Gastroesophageal sphincter (tissue), 4 donors: ENCODE results near the gene SRGAP2C. TPM values are rescaled to one million over a fixed set of nuclear protein-coding genes. Genes with fewer than 3 reads are reported as not detected.
"Not testable (repeated sequence)": the region's sequence is repeated elsewhere in the genome, so short reads cannot be mapped to it uniquely, and the experiment has no call there.

Experiments
- ATAC-seq: fragments of 150-250 bp; one replicate; pipeline ENCODE4 v1.9.1; 2016; ENCODE audit warnings: mild to moderate bottlenecking, moderate library complexity
- H3K27ac ChIP-seq, 4 donors: fragments of 200-600 bp; sonication (generic) in 3 of 4; 1 replicate in 3 of 4; 2 replicates in 1 of 4; pipeline ENCODE4 v1.5.1; 2016 to 2019
- H3K27me3 ChIP-seq: fragments of 200-600 bp; sonication (generic); one replicate; pipeline ENCODE4 v1.5.1; 2019
- H3K36me3 ChIP-seq, 2 donors: fragments of 200-600 bp; sonication (generic); one replicate each; pipeline ENCODE4 v1.5.1; 2019; ENCODE audit warnings: control low read depth in 1 of 2
- H3K4me1 ChIP-seq, 3 donors: fragments of 200-600 bp; sonication (generic); 1 replicate in 2 of 3; 2 replicates in 1 of 3; pipeline ENCODE4 v1.5.1; 2016 to 2019; ENCODE audit warnings: control low read depth in 2 of 3
- H3K4me3 ChIP-seq, 2 donors: fragments of 200-600 bp; sonication (generic); one replicate each; pipeline ENCODE4 v1.5.1; 2019; ENCODE audit warnings: mild to moderate bottlenecking in 1 of 2, moderate library complexity in 1 of 2
- H3K9me3 ChIP-seq, 3 donors: fragments of 200-600 bp; sonication (generic); one replicate each; pipeline ENCODE4 v1.5.1; 2017 to 2019; ENCODE audit warnings: control low read depth in 2 of 3
- EP300 ChIP-seq: sonication (generic); formaldehyde crosslinking; IDR thresholded peaks from one replicate; pipeline ENCODE4 v1.6.1; 2017; ENCODE audit warnings: antibody characterized with exemption, mild to moderate bottlenecking
- POLR2A ChIP-seq, 2 donors: fragments of 450-650 bp; IDR thresholded peaks; one replicate each; pipeline ENCODE4 v1.6.1; 2017; ENCODE audit warnings: antibody characterized with exemption in 2 of 2, mild to moderate bottlenecking in 2 of 2, moderate library complexity in 1 of 2
- POLR2AphosphoS5 ChIP-seq: sonication (generic); formaldehyde crosslinking; IDR thresholded peaks from one replicate; pipeline ENCODE4 v1.6.1; 2017; ENCODE audit warnings: antibody characterized with exemption
- WGBS, 2 donors: methylation state at CpG; one replicate each; pipeline ENCODE4 v1.1.5; 2018; ENCODE audit warnings: low coverage in 1 of 2; 5-methylcytosine and 5-hydroxymethylcytosine counted together
- total RNA-seq, 4 donors: library from RNA; depleted of rRNA; stranded (reverse); fragments of >200 nt; gene quantifications; one replicate each; pipeline ENCODE4 v1.1.0, GENCODE V29; 2016
- TF ChIP-seq, protein P1 (sequence below), 4 experiments: fragments of 200-600 bp in 2 of 4; fragments of 450-650 bp in 2 of 4; sonication (generic) in 1 of 4; IDR thresholded peaks; one replicate each; pipeline ENCODE4 v1.5.1; 2017 to 2019; ENCODE audit warnings: antibody characterized with exemption in 4 of 4, mild to moderate bottlenecking in 2 of 4, moderate library complexity in 2 of 4

The SRGAP2C gene
- total RNA-seq, 4 donors from 2014 or later = 18.8 to 41.1 (median 30.8) TPM

DNA sequence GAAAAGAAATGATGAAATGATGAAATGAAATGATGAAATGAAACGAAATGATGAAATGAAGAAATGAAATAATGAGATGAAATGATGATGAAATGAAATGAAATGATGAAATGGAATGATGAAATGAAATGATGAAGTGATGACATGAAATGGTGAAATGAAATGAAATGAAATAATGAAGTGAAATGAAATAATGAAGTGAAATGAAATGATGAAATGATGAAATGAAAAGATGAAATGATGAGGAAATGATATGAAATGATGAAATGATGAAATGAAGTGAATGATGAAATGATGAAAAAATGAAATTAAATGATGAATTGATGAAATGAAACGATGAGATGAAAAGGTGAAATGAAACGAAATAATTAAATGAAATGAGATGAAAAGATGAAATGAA lies 215.3 kb downstream of the SRGAP2C start:
- not testable (repeated sequence) for H3K36me3 ChIP-seq, H3K4me3 ChIP-seq, H3K27ac ChIP-seq, H3K9me3 ChIP-seq, ATAC-seq
- Histone ChIP-seq H3K4me1 (peaks cover 0 to 16% (median 0%) of the 10 kb centered on the region in 3 donors), H3K27me3 (peaks cover 10% of the 10 kb centered on the region)
- 88 to 98% methylated on average over 2 to 3 of the region's 3 CpGs for WGBS, 2 donors

DNA sequence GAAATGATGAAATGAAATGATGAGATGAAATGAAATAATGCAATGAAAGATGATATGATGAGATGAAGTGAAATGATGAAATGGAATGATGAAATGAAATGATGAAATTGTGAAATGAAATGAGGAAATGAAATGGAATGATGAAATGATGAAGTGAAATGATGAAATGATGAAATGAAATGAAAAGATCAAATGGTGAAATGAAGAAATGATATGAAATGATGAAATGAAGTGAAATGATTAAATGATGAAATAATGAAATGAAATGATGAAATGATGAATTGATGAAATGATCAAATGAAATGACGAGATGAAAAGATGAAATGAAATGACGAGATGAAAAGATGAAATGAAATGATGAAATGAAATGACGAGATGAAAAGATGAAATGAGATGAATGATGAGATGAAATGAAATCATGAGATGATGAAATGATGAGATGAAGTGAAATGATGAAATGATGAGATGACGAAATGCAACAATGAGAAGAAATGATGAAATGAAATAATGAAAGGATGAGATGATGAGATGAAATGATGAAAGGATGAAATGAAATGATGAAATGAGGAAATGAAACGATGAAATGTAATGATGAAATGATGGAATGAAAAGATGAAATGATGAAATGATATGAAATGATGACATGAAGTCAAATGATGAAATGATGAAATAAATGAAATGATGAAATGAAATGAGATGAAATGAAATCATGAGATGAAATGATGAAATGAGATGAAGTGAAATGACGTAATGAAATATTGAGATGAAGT lies 216.0 kb downstream of the SRGAP2C start:
- H3K27me3 ChIP-seq, ATAC-seq, H3K9me3 ChIP-seq, H3K36me3 ChIP-seq, H3K27ac ChIP-seq, H3K4me3 ChIP-seq: not testable (repeated sequence)
- peaks cover 0 to 13% (median 0%) of the 10 kb centered on the region in 3 donors for H3K4me1 ChIP-seq
- 85 to 86% methylated on average over 6 of the region's 6 CpGs for WGBS, 2 donors

DNA sequence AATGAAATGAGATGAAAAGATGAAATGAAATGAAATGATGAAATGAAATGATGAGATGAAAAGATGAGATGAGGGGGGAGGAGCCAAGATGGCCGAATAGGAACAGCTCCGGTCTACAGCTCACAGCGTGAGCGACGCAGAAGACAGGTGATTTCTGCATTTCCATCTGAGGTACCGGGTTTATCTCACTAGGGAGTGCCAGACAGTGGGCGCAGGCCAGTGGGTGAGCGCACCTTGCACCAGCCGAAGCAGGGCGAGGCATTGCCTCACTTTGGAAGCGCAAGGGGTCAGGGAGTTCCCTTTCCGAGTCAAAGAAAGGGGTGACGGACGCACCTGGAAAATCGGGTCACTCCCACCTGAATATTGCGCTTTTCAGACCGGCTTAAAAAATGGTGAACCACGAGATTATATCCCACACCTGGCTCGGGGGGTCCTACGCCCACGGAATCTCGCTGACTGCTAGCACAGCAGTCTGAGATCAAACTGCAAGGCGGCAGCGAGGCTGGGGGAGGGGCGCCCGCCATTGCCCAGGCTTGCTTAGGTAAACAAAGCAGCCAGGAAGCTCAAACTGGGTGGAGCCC lies 216.7 kb downstream of the SRGAP2C start:
- H3K27ac ChIP-seq, H3K9me3 ChIP-seq, H3K36me3 ChIP-seq, H3K27me3 ChIP-seq, ATAC-seq, H3K4me1 ChIP-seq, H3K4me3 ChIP-seq: not testable (repeated sequence)
- WGBS, 2 donors = 86 to 92% methylated on average over 6 to 12 of the region's 26 CpGs

GRCh38 chr1:121403254-121403653 lies 218.5 kb downstream of the SRGAP2C start:
- 100% methylated on average over 3 to 4 of the region's 7 CpGs for WGBS, 2 donors
- not testable (repeated sequence) for H3K4me3 ChIP-seq, H3K27ac ChIP-seq, ATAC-seq, H3K36me3 ChIP-seq, H3K9me3 ChIP-seq, H3K27me3 ChIP-seq, H3K4me1 ChIP-seq

DNA sequence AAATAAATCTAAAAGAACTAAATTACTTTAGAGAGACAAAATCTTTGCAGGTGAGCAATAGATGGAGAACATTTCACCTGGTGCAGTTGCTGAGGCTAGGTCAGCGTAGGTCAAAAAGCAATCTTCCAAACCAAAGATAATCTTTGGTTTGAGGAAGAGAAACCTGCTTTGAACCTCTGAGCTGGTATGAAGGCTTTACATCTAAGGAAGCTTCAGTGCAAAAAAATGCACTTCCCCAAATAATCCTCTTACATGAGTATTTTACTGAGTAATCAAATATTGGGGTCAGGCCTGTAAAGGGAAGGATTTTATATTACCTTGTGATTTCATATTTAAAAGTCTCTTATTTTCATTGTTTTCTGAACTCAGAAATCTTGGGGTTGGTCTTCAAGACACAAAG lies 223.6 kb downstream of the SRGAP2C start:
- 80 to 90% methylated on average over 1 of the region's 1 CpG for WGBS, 2 donors
- H3K27me3 ChIP-seq = no peaks in the 10 kb centered on the region
- H3K4me3 ChIP-seq = no peak overlapping the region
- no peaks in the 10 kb centered on the region for H3K9me3 ChIP-seq
- no peak for ATAC-seq
- TF ChIP-seq, protein P1, sequence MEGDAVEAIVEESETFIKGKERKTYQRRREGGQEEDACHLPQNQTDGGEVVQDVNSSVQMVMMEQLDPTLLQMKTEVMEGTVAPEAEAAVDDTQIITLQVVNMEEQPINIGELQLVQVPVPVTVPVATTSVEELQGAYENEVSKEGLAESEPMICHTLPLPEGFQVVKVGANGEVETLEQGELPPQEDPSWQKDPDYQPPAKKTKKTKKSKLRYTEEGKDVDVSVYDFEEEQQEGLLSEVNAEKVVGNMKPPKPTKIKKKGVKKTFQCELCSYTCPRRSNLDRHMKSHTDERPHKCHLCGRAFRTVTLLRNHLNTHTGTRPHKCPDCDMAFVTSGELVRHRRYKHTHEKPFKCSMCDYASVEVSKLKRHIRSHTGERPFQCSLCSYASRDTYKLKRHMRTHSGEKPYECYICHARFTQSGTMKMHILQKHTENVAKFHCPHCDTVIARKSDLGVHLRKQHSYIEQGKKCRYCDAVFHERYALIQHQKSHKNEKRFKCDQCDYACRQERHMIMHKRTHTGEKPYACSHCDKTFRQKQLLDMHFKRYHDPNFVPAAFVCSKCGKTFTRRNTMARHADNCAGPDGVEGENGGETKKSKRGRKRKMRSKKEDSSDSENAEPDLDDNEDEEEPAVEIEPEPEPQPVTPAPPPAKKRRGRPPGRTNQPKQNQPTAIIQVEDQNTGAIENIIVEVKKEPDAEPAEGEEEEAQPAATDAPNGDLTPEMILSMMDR (IDR thresholded peaks at IDR 0.05) = no peak
- no peak for TF ChIP-seq POLR2A (IDR thresholded peaks at IDR 0.05)
- H3K27ac ChIP-seq = no peak overlapping the region
- no peaks in the 10 kb centered on the region for H3K36me3 ChIP-seq
- no peaks in the 10 kb centered on the region for H3K4me1 ChIP-seq

- TF ChIP-seq EP300 = no peak
- no peak for TF ChIP-seq POLR2A (IDR thresholded peaks at IDR 0.05)
- TF ChIP-seq POLR2AphosphoS5 = no peak
- TF ChIP-seq, protein P1 (IDR thresholded peaks at IDR 0.05) = no peak
- H3K9me3 ChIP-seq = no peaks in the 10 kb centered on the region
- no peaks in the 10 kb centered on the region for H3K36me3 ChIP-seq
- WGBS, 2 donors = 90 to 92% methylated on average over 3 of the region's 3 CpGs
- H3K4me1 ChIP-seq = no peaks in the 10 kb centered on the region
- H3K27me3 ChIP-seq = peaks cover 2% of the 10 kb centered on the region
- H3K27ac ChIP-seq = no peak overlapping the region
- no peak overlapping the region for H3K4me3 ChIP-seq
- no peak for ATAC-seq
These were observed 229.0 kb downstream of the SRGAP2C start for GRCh38 chr1:121413821-121414220.

GRCh38 chr1:121414905-121415304 lies 230.1 kb downstream of the SRGAP2C start:
- no peak overlapping the region for H3K27ac ChIP-seq
- H3K27me3 ChIP-seq = peaks cover 5% of the 10 kb centered on the region
- H3K36me3 ChIP-seq = no peaks in the 10 kb centered on the region
- H3K4me3 ChIP-seq = no peak overlapping the region
- ATAC-seq = peak; percentile 36
- no peak for TF ChIP-seq POLR2A (IDR thresholded peaks at IDR 0.05)
- 76 to 100% methylated on average over 1 to 2 of the region's 2 CpGs for WGBS, 2 donors
- H3K4me1 ChIP-seq = no peaks in the 10 kb centered on the region
- H3K9me3 ChIP-seq = no peaks in the 10 kb centered on the region
